SU-DHL-6 (cell line): ENCODE measurements around the gene TUSC7.

Source experiments
- CTCF ChIP-seq: fragments of 200-600 bp; sonication (generic); IDR thresholded peaks from one replicate; pipeline ENCODE4 v1.5.1; 2017; ENCODE audit warnings: antibody characterized with exemption, mild to moderate bottlenecking, low read length, moderate library complexity; ENCODE audit not compliant: insufficient read depth, poor library complexity, severe bottlenecking
- EZH2phosphoT487 ChIP-seq: fragments of 200-600 bp; sonication (generic), shearing (Covaris generic); conservative IDR thresholded peaks from 2 replicates; pipeline ENCODE4 v1.6.1; 2018; ENCODE audit warnings: mild to moderate bottlenecking, antibody characterized with exemption, low read length, moderate library complexity, mixed read lengths

- no peak for TF ChIP-seq CTCF
- no peak for TF ChIP-seq EZH2phosphoT487
These were observed 2.0 kb upstream of the TUSC7 start for GRCh38 chr3:116707531-116707930.
